Activated T-cell treated with anti-CD3 and anti-CD28 coated beads for 1 hour (primary cell): ENCODE data around the gene FGF3.
"Not testable (repeated sequence)": the region's sequence is repeated elsewhere in the genome, so short reads cannot be mapped to it uniquely, and the experiment has no call there.

Experiments
- DNase-seq: peaks from one replicate; pipeline ENCODE4 v3.0.0-alpha.2; 2020; ENCODE audit warnings: low read depth

Gene FGF3

GRCh38 chr11:69765498-69765995 lies 53.7 kb downstream of the FGF3 start:
- DNase-seq = no peak

GRCh38 chr11:69764918-69765317 lies 54.3 kb downstream of the FGF3 start:
- DNase-seq = not testable (repeated sequence)

GRCh38 chr11:69760319-69760718 lies 58.9 kb downstream of the FGF3 start:
- no peak for DNase-seq
